Measurements from ENCODE around the gene ZNF124.

The ZNF124 gene

GRCh38 chr1:247113094-247113497 is 58.7 kb downstream of the ZNF124 start:
- no peak for TF ChIP-seq CTCF (IDR thresholded peaks at IDR 0.05; ENCODE audit: control insufficient read depth, extremely low read depth, insufficient read depth)
- no peak overlapping the region for H3K4me3 ChIP-seq (ENCODE audit: low read depth, low read length)
- DNase-seq (ENCODE audit: low read depth): no peak

GRCh38 chr1:247112479-247112781 is 59.4 kb downstream of the ZNF124 start:
- no peak overlapping the region for H3K4me3 ChIP-seq (ENCODE audit: low read depth, low read length)
- DNase-seq (ENCODE audit: low read depth): no peak
- no peak for TF ChIP-seq CTCF (IDR thresholded peaks at IDR 0.05; ENCODE audit: control insufficient read depth, extremely low read depth, insufficient read depth)

GRCh38 chr1:247111700-247112478 is 59.9 kb downstream of the ZNF124 start:
- no peak for DNase-seq (ENCODE audit: low read depth)
- TF ChIP-seq CTCF (IDR thresholded peaks at IDR 0.05; ENCODE audit: control insufficient read depth, extremely low read depth, insufficient read depth): no peak
- H3K4me3 ChIP-seq (ENCODE audit: low read depth, low read length): no peak overlapping the region

GRCh38 chr1:247111259-247111699 is 60.5 kb downstream of the ZNF124 start:
- H3K4me3 ChIP-seq (ENCODE audit: low read depth, low read length): no peak overlapping the region
- DNase-seq (ENCODE audit: low read depth): no peak
- no peak for TF ChIP-seq CTCF (IDR thresholded peaks at IDR 0.05; ENCODE audit: control insufficient read depth, extremely low read depth, insufficient read depth)

- no peak for TF ChIP-seq CTCF (IDR thresholded peaks at IDR 0.05; ENCODE audit: control insufficient read depth, extremely low read depth, insufficient read depth)
- H3K4me3 ChIP-seq (ENCODE audit: low read depth, low read length): no peak overlapping the region
Measured at GRCh38 chr1:247110627-247111258, 61.1 kb downstream of the ZNF124 start.

GRCh38 chr1:247107694-247108093 is 64.1 kb downstream of the ZNF124 start:
- DNase-seq (ENCODE audit: low read depth): no peak
- TF ChIP-seq CTCF (IDR thresholded peaks at IDR 0.05; ENCODE audit: control insufficient read depth, extremely low read depth, insufficient read depth): no peak
- no peak overlapping the region for H3K4me3 ChIP-seq (ENCODE audit: low read depth, low read length)

More at GRCh38 chr1:247110627-247111258, 61.1 kb downstream of the ZNF124 start:
- DNase-seq (ENCODE audit: low read depth): no peak

Data from LNCaP clone FGC (cell line).